HG03457 (cell line): ENCODE results near the gene FEZF1.

Experiments used
- ATAC-seq: cut with Tn5 transposase; IDR thresholded peaks from one replicate; pipeline ENCODE4 v1.9.1; 2021; ENCODE audit warnings: moderate number of reproducible peaks; ENCODE audit not compliant: unreplicated experiment

FEZF1 gene

GRCh38 chr7:122273117-122273516 lies 31.4 kb downstream of the FEZF1 start:
- no peak for ATAC-seq

GRCh38 chr7:122269241-122269640 lies 35.3 kb downstream of the FEZF1 start:
- ATAC-seq: no peak

- no peak for ATAC-seq
These were observed 36.4 kb downstream of the FEZF1 start for GRCh38 chr7:122268101-122268500.

GRCh38 chr7:122262246-122262645 lies 42.3 kb downstream of the FEZF1 start:
- no peak for ATAC-seq

- no peak for ATAC-seq
These were observed 43.1 kb downstream of the FEZF1 start for GRCh38 chr7:122261442-122261841.

GRCh38 chr7:122261016-122261415 lies 43.5 kb downstream of the FEZF1 start:
- no peak for ATAC-seq

- ATAC-seq: no peak
These were observed 44.2 kb downstream of the FEZF1 start for GRCh38 chr7:122260336-122260735.

GRCh38 chr7:122258971-122259370 lies 45.6 kb downstream of the FEZF1 start:
- ATAC-seq: no peak

GRCh38 chr7:122257056-122257455 lies 47.5 kb downstream of the FEZF1 start:
- no peak for ATAC-seq

- ATAC-seq: no peak
These were observed 48.5 kb downstream of the FEZF1 start for GRCh38 chr7:122256046-122256445.

GRCh38 chr7:122255454-122255853 lies 49.1 kb downstream of the FEZF1 start:
- no peak for ATAC-seq
